ENCODE data around the gene BLZF1. TPM values are rescaled to one million over a fixed set of nuclear protein-coding genes. Genes with fewer than 3 reads are reported as not detected.

Gene BLZF1
- total and polyA plus RNA-seq, 2 experiments from 2014 or later, result 16.3 to 29.6 TPM

DNA sequence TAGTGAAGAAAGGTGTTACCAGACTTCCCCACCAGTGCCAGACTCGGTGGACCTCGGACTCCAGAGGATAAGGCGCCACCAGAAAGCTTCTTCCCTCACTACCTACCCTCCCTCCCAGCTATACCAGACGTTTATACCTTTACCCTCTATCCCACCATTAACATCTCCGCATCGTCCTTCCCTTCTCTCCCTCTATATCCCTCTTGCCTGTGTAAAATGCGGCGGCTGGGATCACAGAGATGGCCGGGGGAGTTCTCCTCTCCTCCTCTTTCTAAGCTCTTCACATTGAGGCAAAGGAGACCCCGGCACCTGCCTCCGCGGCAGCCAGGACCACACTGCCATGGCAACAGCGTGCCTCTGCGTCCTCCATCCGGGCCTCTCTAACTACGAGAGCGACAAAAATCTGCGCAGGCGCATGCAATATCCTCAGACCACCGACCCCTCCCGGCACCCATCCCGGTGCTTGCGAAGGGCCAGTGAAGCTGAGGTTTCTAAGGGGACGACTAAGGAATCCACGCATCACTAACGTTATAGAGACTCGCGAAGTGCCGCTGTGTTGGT, 59.2 kb downstream of the BLZF1 start, which contains the start of gene CCDC181:
TSS of gene CCDC181 (minus strand) at position 394 of the 561 bp plus-strand sequence. CDS start 2,547 bp downstream, outside the sequence.
- no peak for TF ChIP-seq CTCF (IDR thresholded peaks at IDR 0.05; ENCODE audit: poor library complexity)
- TF ChIP-seq EZH2 (IDR thresholded peaks at IDR 0.05; ENCODE audit: borderline replicate concordance), result no peak
- TF ChIP-seq EZH2phosphoT487 (IDR thresholded peaks at IDR 0.05; ENCODE audit: low read depth, severe bottlenecking, unreplicated experiment), result no peak
- H3K4me2 ChIP-seq, result peak within 1 kb of the TSS; percentile 79
- H3K9me3 ChIP-seq (ENCODE audit: low read depth), result no peaks in the 10 kb centered on the region
- no peaks in the 10 kb centered on the region for H3K79me2 ChIP-seq
- H3K9me2 ChIP-seq (replicated peaks; ENCODE audit: insufficient read depth), result no peaks in the 10 kb centered on the region
- 3% methylated on average over 29 of the region's 29 CpGs for WGBS (ENCODE audit: low lambda C conversion rate, missing lambda C conversion rate)
- peak within 1 kb of the TSS; percentile 78 for H2AFZ ChIP-seq
- no peaks in the 10 kb centered on the region for H3K4me1 ChIP-seq (ENCODE audit: insufficient read depth)
- H3K36me3 ChIP-seq (replicated peaks; ENCODE audit: insufficient read depth, low read depth), result no peaks in the 10 kb centered on the region
- H3K27ac ChIP-seq, result no peak within 1 kb of the TSS
- no peaks in the 10 kb centered on the region for H4K20me1 ChIP-seq (ENCODE audit: insufficient read depth, poor library complexity, severe bottlenecking)
- peak within 1 kb of the TSS; percentile 66 for H3K4me3 ChIP-seq
- DNase-seq (ENCODE audit: low spot score), result peak; percentile 78
- H3K27me3 ChIP-seq, result peaks cover 21% of the 10 kb centered on the region

Other genes with a start within 250 kb of the BLZF1 start
- gene NME7, start 398 bp upstream of the BLZF1 start, total RNA-seq, result 13.7 and 25.4 TPM in 2 replicates
- 65.2 and 76.5 TPM in 2 replicates for gene NME7, start 398 bp upstream of the BLZF1 start, polyA plus RNA-seq
- 0.52 and 1.3 TPM in 2 replicates for gene CCDC181, start 59.3 kb downstream of the BLZF1 start, total RNA-seq
- 0.79 and 1.1 TPM in 2 replicates for gene CCDC181, start 59.3 kb downstream of the BLZF1 start, polyA plus RNA-seq
- gene SLC19A2, start 117.7 kb downstream of the BLZF1 start, total RNA-seq, result 41.7 and 45.0 TPM in 2 replicates
- gene SLC19A2, start 117.7 kb downstream of the BLZF1 start, polyA plus RNA-seq, result 15.0 and 16.3 TPM in 2 replicates
- gene F5, start 218.3 kb downstream of the BLZF1 start, total RNA-seq, result 24.0 and 34.2 TPM in 2 replicates
- 20.4 and 21.5 TPM in 2 replicates for gene F5, start 218.3 kb downstream of the BLZF1 start, polyA plus RNA-seq